ENCODE results near the gene ITGA4. TPM values are rescaled to one million over a fixed set of nuclear protein-coding genes. Genes with fewer than 3 reads are reported as not detected.

ITGA4 gene
- total RNA-seq, 1 experiment from 2014 or later, result 0.33 TPM

DNA sequence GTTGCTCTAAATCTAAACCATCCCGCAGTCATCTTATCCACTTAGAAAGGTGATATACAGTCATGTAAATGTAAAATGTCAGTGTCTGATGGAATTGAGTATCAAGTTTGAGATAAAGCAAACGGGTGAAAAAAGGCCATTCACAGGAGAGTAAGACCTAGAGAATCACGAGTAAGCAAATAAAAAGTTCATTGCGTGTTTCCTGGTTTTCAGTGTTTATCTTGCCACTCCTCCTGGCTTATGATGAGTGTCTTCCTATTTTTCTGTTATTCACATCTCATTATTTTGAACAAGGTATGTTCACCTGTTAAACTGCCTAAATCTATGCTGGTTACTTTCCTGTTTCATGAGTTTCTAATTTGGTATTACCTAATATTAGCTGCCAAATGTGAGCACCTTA is 68.8 kb downstream of the ITGA4 start:
- no peak for DNase-seq
- Mint-ChIP-seq H3K27ac (ENCODE audit: unreplicated experiment) (no peak overlapping the region), H3K9me3 (ENCODE audit: low read depth, unreplicated experiment) (no peaks in the 10 kb centered on the region), H3K4me3 (ENCODE audit: low read depth, unreplicated experiment) (no peak overlapping the region), H3K4me1 (ENCODE audit: low read depth, unreplicated experiment) (no peaks in the 10 kb centered on the region), H3K36me3 (ENCODE audit: insufficient read depth, unreplicated experiment) (no peaks in the 10 kb centered on the region), H3K27me3 (ENCODE audit: unreplicated experiment) (no peaks in the 10 kb centered on the region)
- intact Hi-C loops (cut with micrococcal nuclease; ENCODE audit: unreplicated experiment), result no loop called here
- TF ChIP-seq, protein P1, sequence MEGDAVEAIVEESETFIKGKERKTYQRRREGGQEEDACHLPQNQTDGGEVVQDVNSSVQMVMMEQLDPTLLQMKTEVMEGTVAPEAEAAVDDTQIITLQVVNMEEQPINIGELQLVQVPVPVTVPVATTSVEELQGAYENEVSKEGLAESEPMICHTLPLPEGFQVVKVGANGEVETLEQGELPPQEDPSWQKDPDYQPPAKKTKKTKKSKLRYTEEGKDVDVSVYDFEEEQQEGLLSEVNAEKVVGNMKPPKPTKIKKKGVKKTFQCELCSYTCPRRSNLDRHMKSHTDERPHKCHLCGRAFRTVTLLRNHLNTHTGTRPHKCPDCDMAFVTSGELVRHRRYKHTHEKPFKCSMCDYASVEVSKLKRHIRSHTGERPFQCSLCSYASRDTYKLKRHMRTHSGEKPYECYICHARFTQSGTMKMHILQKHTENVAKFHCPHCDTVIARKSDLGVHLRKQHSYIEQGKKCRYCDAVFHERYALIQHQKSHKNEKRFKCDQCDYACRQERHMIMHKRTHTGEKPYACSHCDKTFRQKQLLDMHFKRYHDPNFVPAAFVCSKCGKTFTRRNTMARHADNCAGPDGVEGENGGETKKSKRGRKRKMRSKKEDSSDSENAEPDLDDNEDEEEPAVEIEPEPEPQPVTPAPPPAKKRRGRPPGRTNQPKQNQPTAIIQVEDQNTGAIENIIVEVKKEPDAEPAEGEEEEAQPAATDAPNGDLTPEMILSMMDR (IDR thresholded peaks at IDR 0.05; ENCODE audit: unreplicated experiment), result no peak
- BruUV-seq (replicated peaks), result no TSS peak
- CTCF ChIA-PET, result no interaction called here

- H3K4me1 Mint-ChIP-seq (ENCODE audit: low read depth, unreplicated experiment), result no peaks in the 10 kb centered on the region
- BruUV-seq (replicated peaks), result no TSS peak
- H3K36me3 Mint-ChIP-seq (ENCODE audit: insufficient read depth, unreplicated experiment), result no peaks in the 10 kb centered on the region
- DNase-seq, result no peak
- no peaks in the 10 kb centered on the region for H3K9me3 Mint-ChIP-seq (ENCODE audit: low read depth, unreplicated experiment)
- H3K27ac Mint-ChIP-seq (ENCODE audit: unreplicated experiment), result no peak overlapping the region
- CTCF ChIA-PET, result no interaction called here
- H3K4me3 Mint-ChIP-seq (ENCODE audit: low read depth, unreplicated experiment), result no peak overlapping the region
- TF ChIP-seq, protein P1 (IDR thresholded peaks at IDR 0.05; ENCODE audit: unreplicated experiment), result no peak
- intact Hi-C loops (cut with micrococcal nuclease; ENCODE audit: unreplicated experiment), result no loop called here
- no peaks in the 10 kb centered on the region for H3K27me3 Mint-ChIP-seq (ENCODE audit: unreplicated experiment)
Measured at GRCh38 chr2:181527058-181527457, 69.9 kb downstream of the ITGA4 start.

GRCh38 chr2:181528441-181528840 is 71.3 kb downstream of the ITGA4 start:
- intact Hi-C loops (cut with micrococcal nuclease; ENCODE audit: unreplicated experiment), result no loop called here
- Mint-ChIP-seq H3K4me3 (ENCODE audit: low read depth, unreplicated experiment) (no peak overlapping the region), H3K27me3 (ENCODE audit: unreplicated experiment) (no peaks in the 10 kb centered on the region), H3K4me1 (ENCODE audit: low read depth, unreplicated experiment) (no peaks in the 10 kb centered on the region), H3K36me3 (ENCODE audit: insufficient read depth, unreplicated experiment) (no peaks in the 10 kb centered on the region), H3K9me3 (ENCODE audit: low read depth, unreplicated experiment) (no peaks in the 10 kb centered on the region), H3K27ac (ENCODE audit: unreplicated experiment) (no peak overlapping the region)
- DNase-seq, result no peak
- CTCF ChIA-PET, result no interaction called here
- TF ChIP-seq, protein P1 (IDR thresholded peaks at IDR 0.05; ENCODE audit: unreplicated experiment), result no peak
- no TSS peak for BruUV-seq (replicated peaks)

GRCh38 chr2:181536730-181537129 is 79.5 kb downstream of the ITGA4 start:
- CTCF ChIA-PET, result no interaction called here
- Mint-ChIP-seq H3K36me3 (ENCODE audit: insufficient read depth, unreplicated experiment) (no peaks in the 10 kb centered on the region), H3K27ac (ENCODE audit: unreplicated experiment) (no peak overlapping the region), H3K27me3 (ENCODE audit: unreplicated experiment) (no peaks in the 10 kb centered on the region), H3K9me3 (ENCODE audit: low read depth, unreplicated experiment) (peaks cover 2% of the 10 kb centered on the region), H3K4me1 (ENCODE audit: low read depth, unreplicated experiment) (no peaks in the 10 kb centered on the region), H3K4me3 (ENCODE audit: low read depth, unreplicated experiment) (no peak overlapping the region)
- no peak for DNase-seq
- intact Hi-C loops (cut with micrococcal nuclease; ENCODE audit: unreplicated experiment), result no loop called here
- BruUV-seq (replicated peaks), result no TSS peak
- TF ChIP-seq, protein P1 (IDR thresholded peaks at IDR 0.05; ENCODE audit: unreplicated experiment), result no peak

DNA sequence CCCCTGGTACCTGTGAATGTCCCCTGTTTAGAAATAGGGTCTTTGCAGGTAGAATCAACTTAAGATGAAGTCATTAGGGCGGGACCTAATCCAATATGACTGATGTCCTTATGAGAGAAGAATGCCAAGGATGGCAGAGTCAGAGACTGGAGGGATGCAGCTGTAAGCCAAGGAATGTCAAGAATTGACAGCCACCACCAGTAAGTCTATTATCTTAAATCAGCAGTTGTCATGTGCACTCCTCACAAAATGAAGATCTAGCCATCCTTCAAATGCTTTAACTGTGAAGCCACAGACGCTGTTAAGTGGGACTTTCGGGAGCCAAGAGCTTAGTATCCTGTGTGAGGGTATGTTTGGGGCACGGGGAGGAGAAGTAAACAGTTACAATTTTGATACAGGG is 83.2 kb downstream of the ITGA4 start:
- BruUV-seq (replicated peaks), result no TSS peak
- no peaks in the 10 kb centered on the region for H3K27me3 Mint-ChIP-seq (ENCODE audit: unreplicated experiment)
- no peaks in the 10 kb centered on the region for H3K9me3 Mint-ChIP-seq (ENCODE audit: low read depth, unreplicated experiment)
- intact Hi-C loops (cut with micrococcal nuclease; ENCODE audit: unreplicated experiment), result no loop called here
- H3K4me1 Mint-ChIP-seq (ENCODE audit: low read depth, unreplicated experiment), result no peaks in the 10 kb centered on the region
- H3K36me3 Mint-ChIP-seq (ENCODE audit: insufficient read depth, unreplicated experiment), result no peaks in the 10 kb centered on the region
- no peak for DNase-seq
- H3K4me3 Mint-ChIP-seq (ENCODE audit: low read depth, unreplicated experiment), result no peak overlapping the region
- TF ChIP-seq, protein P1 (IDR thresholded peaks at IDR 0.05; ENCODE audit: unreplicated experiment), result no peak
- CTCF ChIA-PET, result no interaction called here
- no peak overlapping the region for H3K27ac Mint-ChIP-seq (ENCODE audit: unreplicated experiment)
